BJ (cell line): ENCODE measurements around the gene PASK. TPM values are rescaled to one million over a fixed set of nuclear protein-coding genes. Genes with fewer than 3 reads are reported as not detected.

ENCODE experiments used
- CTCF ChIA-PET: fragments of 350-600 bp; formaldehyde crosslinking; extraction: SDS; loops from one replicate; lab custom pipeline; 2021; ENCODE audit warnings: antibody characterized with exemption, inconsistent platforms; lab: Yijun Ruan, JAX
- POLR2A ChIA-PET: fragments of 300-600 bp; sonication (Branson Sonifier 250); formaldehyde crosslinking; extraction: SDS; loops from one replicate; lab custom pipeline; 2021; ENCODE audit warnings: antibody characterized with exemption; lab: Charles Lee
- DNase-seq: peaks from one replicate; pipeline ENCODE4 v3.0.0-alpha.2; 2011; ENCODE audit warnings: low read depth
- H3K27me3 ChIP-seq: 2 replicates; pipeline ENCODE4 v1.6.0; 2011; ENCODE audit warnings: low read length; ENCODE audit not compliant: control insufficient read depth, insufficient read depth
- H3K36me3 ChIP-seq: 2 replicates; pipeline ENCODE4 v1.5.1; 2011; ENCODE audit warnings: low read length; ENCODE audit not compliant: control insufficient read depth, insufficient read depth
- H3K4me3 ChIP-seq: 2 replicates; pipeline ENCODE4 v1.5.1; 2011; ENCODE audit warnings: low read depth, mild to moderate bottlenecking, control low read depth, low read length
- polyA plus RNA-seq: library from polyadenylated mRNA; depleted of rRNA; stranded (reverse); fragments of >200 nt; gene quantifications from 2 replicates; pipeline ENCODE4 v1.2.3, GENCODE V29; 2011
- TF ChIP-seq, protein P1 (sequence below): IDR thresholded peaks from 2 replicates; pipeline ENCODE4 v1.5.1; 2011; ENCODE audit warnings: low read depth, mild to moderate bottlenecking, control low read depth, inconsistent platforms, low read length, moderate library complexity; ENCODE audit not compliant: insufficient read depth

PASK gene
- polyA plus RNA-seq, 1 experiment = 3.4 TPM

DNA sequence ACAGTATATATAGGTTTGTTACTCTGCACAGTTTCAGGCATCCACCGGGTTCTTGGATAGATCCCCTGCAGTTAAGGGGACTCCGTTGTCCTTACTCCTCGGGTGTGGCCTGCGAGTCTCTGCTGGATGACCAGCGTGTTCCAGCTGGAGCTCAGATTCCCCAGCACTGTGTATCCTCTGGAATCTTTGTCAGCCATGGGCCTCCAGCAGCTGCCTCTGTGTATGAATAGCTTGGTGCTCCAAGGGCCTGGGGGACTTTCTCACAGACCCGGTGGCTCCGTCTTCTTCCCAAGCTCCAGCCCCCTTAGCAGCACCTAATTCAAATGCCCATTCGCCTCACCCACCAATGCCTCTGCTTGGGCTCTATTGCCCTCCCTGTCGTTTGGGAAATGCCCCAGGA lies 45.5 kb upstream of the PASK start:
- H3K36me3 ChIP-seq = no peaks in the 10 kb centered on the region
- TF ChIP-seq, protein P1, sequence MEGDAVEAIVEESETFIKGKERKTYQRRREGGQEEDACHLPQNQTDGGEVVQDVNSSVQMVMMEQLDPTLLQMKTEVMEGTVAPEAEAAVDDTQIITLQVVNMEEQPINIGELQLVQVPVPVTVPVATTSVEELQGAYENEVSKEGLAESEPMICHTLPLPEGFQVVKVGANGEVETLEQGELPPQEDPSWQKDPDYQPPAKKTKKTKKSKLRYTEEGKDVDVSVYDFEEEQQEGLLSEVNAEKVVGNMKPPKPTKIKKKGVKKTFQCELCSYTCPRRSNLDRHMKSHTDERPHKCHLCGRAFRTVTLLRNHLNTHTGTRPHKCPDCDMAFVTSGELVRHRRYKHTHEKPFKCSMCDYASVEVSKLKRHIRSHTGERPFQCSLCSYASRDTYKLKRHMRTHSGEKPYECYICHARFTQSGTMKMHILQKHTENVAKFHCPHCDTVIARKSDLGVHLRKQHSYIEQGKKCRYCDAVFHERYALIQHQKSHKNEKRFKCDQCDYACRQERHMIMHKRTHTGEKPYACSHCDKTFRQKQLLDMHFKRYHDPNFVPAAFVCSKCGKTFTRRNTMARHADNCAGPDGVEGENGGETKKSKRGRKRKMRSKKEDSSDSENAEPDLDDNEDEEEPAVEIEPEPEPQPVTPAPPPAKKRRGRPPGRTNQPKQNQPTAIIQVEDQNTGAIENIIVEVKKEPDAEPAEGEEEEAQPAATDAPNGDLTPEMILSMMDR = no peak
- peaks cover 2% of the 10 kb centered on the region; the same call in 1 of the 2 replicates for H3K27me3 ChIP-seq
- CTCF ChIA-PET = no interaction called here
- H3K4me3 ChIP-seq = no peak overlapping the region
- POLR2A ChIA-PET = no interaction called here
- no peak for DNase-seq

DNA sequence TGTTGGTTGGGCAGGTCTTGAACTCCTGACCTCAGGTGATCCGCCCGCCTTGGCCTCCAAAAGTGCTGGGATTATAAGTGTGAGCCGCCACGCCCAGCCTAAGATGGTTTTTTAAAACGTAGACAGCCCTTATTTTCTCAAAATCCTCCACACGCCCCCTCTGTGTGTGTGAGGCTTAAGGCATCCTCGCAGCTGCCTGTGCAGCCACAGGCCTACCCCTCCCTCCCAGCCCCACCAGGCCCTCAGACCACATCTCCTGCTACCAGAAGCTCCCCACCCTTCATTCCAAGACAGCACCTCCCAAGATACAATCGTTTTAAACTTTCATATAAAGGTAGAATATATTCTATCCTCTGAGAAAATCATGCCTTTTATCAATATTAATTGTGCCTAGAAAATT lies 44.0 kb upstream of the PASK start:
- no peak for DNase-seq
- ChIA-PET CTCF (no interaction called here), POLR2A (no interaction called here)
- H3K36me3 ChIP-seq = no peaks in the 10 kb centered on the region
- no peak overlapping the region for H3K4me3 ChIP-seq
- TF ChIP-seq, protein P1 = no peak
- H3K27me3 ChIP-seq = peaks cover 2% of the 10 kb centered on the region; the same call in 1 of the 2 replicates

DNA sequence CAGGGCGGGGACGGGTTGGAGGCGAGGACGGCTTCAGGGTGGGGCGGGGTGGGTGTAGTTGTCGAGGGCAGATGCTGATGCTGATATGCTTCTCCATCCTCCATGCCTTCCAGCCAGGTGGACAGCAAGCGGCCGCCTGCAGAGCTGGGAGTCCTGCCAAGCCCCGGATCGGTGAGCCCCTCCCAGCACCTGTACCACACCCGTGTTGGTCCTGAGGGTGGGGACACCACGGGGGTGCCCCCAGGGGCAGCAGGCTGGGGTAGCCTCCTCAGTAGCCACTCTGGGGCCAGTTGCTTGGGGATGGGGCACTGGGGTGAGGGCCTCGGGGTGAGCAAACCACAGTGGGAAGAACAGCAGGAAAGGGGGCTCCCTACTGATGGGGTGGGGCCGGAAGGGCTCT lies 41.8 kb upstream of the PASK start:
- DNase-seq = no peak
- TF ChIP-seq, protein P1 = no peak
- H3K4me3 ChIP-seq = no peak overlapping the region
- POLR2A ChIA-PET = no interaction called here
- CTCF ChIA-PET = no interaction called here
- no peaks in the 10 kb centered on the region for H3K27me3 ChIP-seq
- no peaks in the 10 kb centered on the region for H3K36me3 ChIP-seq

DNA sequence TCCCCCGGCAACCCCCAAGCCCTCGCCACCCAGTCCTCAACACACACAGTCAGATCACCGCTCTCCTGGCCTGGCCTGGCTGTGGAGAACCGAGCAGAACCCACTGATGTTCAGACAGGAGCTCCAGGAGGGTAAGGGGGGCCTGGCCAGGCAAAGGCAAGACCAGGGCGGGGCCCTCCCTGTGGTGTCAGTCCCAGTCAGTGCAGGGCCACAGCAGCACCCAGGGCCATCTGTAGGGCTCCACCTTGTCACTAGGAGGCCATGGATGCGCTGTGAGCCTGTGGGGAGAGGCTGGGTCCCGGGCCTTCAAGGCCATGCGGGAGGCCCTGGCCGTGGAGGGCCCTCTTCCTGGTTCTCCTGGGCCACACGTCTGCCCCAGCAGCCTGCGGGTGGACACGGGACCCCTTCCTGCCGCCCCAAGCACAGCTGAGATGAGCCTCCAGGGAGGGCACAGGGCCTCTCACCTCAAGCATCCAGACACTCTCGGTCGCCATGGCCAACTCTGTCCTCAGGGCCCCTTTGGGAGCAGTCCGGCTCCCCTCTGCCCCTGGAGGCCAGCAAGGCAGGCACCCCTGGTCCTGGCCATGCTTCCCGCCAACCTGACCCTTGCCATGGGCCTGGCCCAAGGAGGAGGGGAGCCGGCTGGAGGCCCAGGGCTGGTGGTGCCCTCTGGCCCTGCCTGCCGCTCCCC lies 41.2 kb upstream of the PASK start:
- ChIA-PET CTCF (no interaction called here), POLR2A (no interaction called here)
- TF ChIP-seq, protein P1 = no peak
- DNase-seq = no peak
- Histone ChIP-seq H3K27me3 (no peaks in the 10 kb centered on the region), H3K36me3 (no peaks in the 10 kb centered on the region), H3K4me3 (no peak overlapping the region)

DNA sequence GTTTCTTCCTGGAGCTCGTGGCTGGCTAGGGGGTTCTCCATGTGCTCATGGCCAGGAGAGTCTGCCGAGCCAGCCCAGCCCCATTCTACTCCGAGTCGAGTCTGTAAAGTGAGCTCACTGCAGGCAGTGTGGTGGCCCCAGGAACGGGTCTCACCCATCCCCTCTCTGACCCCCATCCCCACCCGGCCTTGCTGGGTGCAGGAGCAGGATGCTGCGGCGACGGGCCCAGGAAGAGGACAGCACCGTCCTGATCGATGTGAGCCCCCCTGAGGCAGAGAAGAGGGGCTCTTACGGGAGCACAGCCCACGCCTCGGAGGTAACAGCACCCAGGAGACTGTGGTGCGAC lies 40.6 kb upstream of the PASK start:
- DNase-seq = no peak
- Histone ChIP-seq H3K36me3 (no peaks in the 10 kb centered on the region), H3K4me3 (no peak overlapping the region), H3K27me3 (no peaks in the 10 kb centered on the region)
- TF ChIP-seq, protein P1 = no peak
- POLR2A ChIA-PET = no interaction called here
- CTCF ChIA-PET = no interaction called here
